ENCODE results near the gene M1AP. TPM values are rescaled to one million over a fixed set of nuclear protein-coding genes. Genes with fewer than 3 reads are reported as not detected.
A peak's percentile ranks its signal among the peaks of the same experiment; 100 is the strongest.

The M1AP gene
- total and polyA plus RNA-seq, 9 of the 15 experiments (the other 6 are each of a cell fraction or from before 2014, with no cell fraction given): 0.06 to 0.33 (median 0.11) TPM; not detected in 4

- TF ChIP-seq ZNF592 (IDR thresholded peaks at IDR 0.05) (peak; percentile 47), ZNF232 (CRISPR knock-in tag; IDR thresholded peaks at IDR 0.05) (0 out of 2 replicates have a peak, but pooled peaks have one; percentile 1), CHAMP1 (IDR thresholded peaks at IDR 0.05) (no peak), ZFX (CRISPR knock-in tag; IDR thresholded peaks at IDR 0.05) (peak; percentile 55), MBD2 (IDR thresholded peaks at IDR 0.05; ENCODE audit: borderline replicate concordance, low read depth) (peak; percentile 90), ZNF766 (CRISPR knock-in tag; conservative IDR thresholded peaks at IDR 0.05) (peak; percentile 91), SRF (CRISPR knock-in tag; IDR thresholded peaks at IDR 0.05) (peak in 1 of 2 experiments; percentile 59; a peak in 1 of 4 replicates)
Measured at GRCh38 chr2:74529357-74530238, 118.5 kb downstream of the M1AP start, which contains the start of the genes AUP1 and HTRA2 (continued).
